22Rv1 (cell line): Measurements from ENCODE around the gene ZC3H12A.

ENCODE experiments used
- ZFX ChIP-seq: fragments of 450-650 bp; IDR thresholded peaks from 2 replicates; pipeline ENCODE4 v1.6.1; 2017; ENCODE audit warnings: antibody characterized with exemption, borderline replicate concordance
- TF ChIP-seq, protein P1 (sequence below): fragments of 450-650 bp; IDR thresholded peaks from 2 replicates; pipeline ENCODE4 v1.5.1; 2017; ENCODE audit warnings: mild to moderate bottlenecking

DNA sequence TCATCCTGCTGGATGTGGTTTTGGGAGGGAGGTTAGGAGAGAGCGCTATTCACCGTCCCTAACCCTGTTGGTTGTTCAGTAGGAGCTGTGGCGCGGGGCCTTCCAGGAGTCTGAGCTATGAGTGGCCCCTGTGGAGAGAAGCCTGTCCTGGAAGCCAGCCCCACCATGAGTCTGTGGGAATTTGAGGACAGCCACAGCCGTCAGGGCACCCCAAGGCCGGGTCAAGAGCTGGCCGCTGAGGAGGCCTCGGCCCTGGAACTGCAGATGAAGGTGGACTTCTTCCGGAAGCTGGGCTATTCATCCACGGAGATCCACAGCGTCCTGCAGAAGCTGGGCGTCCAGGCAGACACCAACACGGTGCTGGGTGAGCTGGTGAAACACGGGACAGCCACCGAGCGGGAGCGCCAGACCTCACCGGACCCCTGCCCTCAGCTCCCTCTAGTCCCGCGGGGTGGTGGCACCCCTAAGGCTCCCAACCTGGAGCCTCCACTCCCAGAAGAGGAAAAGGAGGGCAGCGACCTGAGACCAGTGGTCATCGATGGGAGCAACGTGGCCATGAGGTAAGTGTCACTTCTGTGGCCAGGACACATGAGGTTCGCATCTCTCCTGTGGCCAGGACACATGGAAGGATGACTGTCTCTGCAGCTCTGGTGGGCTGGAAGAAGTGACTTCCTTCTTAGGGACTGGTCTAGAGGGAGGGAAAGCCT lies 1.2 kb downstream of the ZC3H12A start:
- TF ChIP-seq, protein P1, sequence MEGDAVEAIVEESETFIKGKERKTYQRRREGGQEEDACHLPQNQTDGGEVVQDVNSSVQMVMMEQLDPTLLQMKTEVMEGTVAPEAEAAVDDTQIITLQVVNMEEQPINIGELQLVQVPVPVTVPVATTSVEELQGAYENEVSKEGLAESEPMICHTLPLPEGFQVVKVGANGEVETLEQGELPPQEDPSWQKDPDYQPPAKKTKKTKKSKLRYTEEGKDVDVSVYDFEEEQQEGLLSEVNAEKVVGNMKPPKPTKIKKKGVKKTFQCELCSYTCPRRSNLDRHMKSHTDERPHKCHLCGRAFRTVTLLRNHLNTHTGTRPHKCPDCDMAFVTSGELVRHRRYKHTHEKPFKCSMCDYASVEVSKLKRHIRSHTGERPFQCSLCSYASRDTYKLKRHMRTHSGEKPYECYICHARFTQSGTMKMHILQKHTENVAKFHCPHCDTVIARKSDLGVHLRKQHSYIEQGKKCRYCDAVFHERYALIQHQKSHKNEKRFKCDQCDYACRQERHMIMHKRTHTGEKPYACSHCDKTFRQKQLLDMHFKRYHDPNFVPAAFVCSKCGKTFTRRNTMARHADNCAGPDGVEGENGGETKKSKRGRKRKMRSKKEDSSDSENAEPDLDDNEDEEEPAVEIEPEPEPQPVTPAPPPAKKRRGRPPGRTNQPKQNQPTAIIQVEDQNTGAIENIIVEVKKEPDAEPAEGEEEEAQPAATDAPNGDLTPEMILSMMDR: no peak
- no peak for TF ChIP-seq ZFX
